Natural killer cell (primary cell): ENCODE measurements around the gene LCNL1. TPM values are rescaled to one million over a fixed set of nuclear protein-coding genes. Genes with fewer than 3 reads are reported as not detected.

Experiments used
- ATAC-seq, 3 donors: fragments of 150-1000 bp in 2 of 3; fragments of 200-7000 bp in 1 of 3; cut with Tn5 transposase; 1 replicate in 1 of 3; 2 replicates in 2 of 3; pipeline ENCODE4 v1.10.0; 2021; ENCODE audit warnings: mild to moderate bottlenecking in 2 of 3, moderate library complexity in 2 of 3
- DNase-seq, 2 donors: peaks; one replicate each; pipeline versions ENCODE4 v3.0.0 to v3.0.0-alpha.2; 2013 to 2021; ENCODE audit warnings: mixed read lengths in 1 of 2
- H3K27ac ChIP-seq: one replicate; pipeline ENCODE4 v1.5.1; 2013; ENCODE audit warnings: mild to moderate bottlenecking, low read length
- H3K27me3 ChIP-seq: one replicate; pipeline ENCODE4 v1.6.1; 2013; ENCODE audit warnings: low read length; ENCODE audit not compliant: control insufficient read depth, insufficient read depth
- H3K36me3 ChIP-seq: one replicate; pipeline ENCODE4 v1.6.1; 2013; ENCODE audit warnings: low read length; ENCODE audit not compliant: control insufficient read depth, insufficient read depth
- H3K4me1 ChIP-seq: one replicate; pipeline ENCODE4 v1.6.1; 2013; ENCODE audit warnings: low read length; ENCODE audit not compliant: control insufficient read depth, insufficient read depth
- H3K4me3 ChIP-seq: one replicate; pipeline ENCODE4 v1.5.1; 2013; ENCODE audit warnings: low read length
- H3K9me3 ChIP-seq: one replicate; pipeline ENCODE4 v1.6.1; 2013; ENCODE audit warnings: low read length; ENCODE audit not compliant: control insufficient read depth, insufficient read depth
- H3K27ac Mint-ChIP-seq, 2 donors: one replicate each; pipeline ENCODE4 v1.8.0; 2022; ENCODE audit warnings: mild to moderate bottlenecking in 2 of 2, mixed read lengths in 2 of 2, moderate library complexity in 1 of 2
- H3K27me3 Mint-ChIP-seq, 2 donors: one replicate each; pipeline ENCODE4 v1.8.0; 2022; ENCODE audit warnings: low read depth in 2 of 2, mixed read lengths in 2 of 2
- H3K36me3 Mint-ChIP-seq: one replicate; pipeline ENCODE4 v1.8.0; 2022; ENCODE audit warnings: mixed read lengths
- H3K4me1 Mint-ChIP-seq, 2 donors: one replicate each; pipeline ENCODE4 v1.8.0; 2022; ENCODE audit warnings: mixed read lengths in 2 of 2
- H3K4me3 Mint-ChIP-seq: one replicate; pipeline ENCODE4 v1.8.0; 2022; ENCODE audit warnings: mild to moderate bottlenecking, moderate library complexity, mixed read lengths
- H3K9me3 Mint-ChIP-seq, 2 donors: one replicate each; pipeline ENCODE4 v1.8.0; 2022; ENCODE audit warnings: mixed read lengths in 2 of 2
- WGBS: methylation state at CpG from one replicate; pipeline ENCODE4 v1.1.7; 2013; ENCODE audit warnings: missing lambda C conversion rate; ENCODE audit not compliant: insufficient coverage; 5-methylcytosine and 5-hydroxymethylcytosine counted together
- intact Hi-C: fragments of 100-400 bp; cut with micrococcal nuclease; formaldehyde crosslinking; loops from one replicate; pipeline ENCODE4 v1.14.2; 2022
- total RNA-seq, 4 donors: library from RNA; stranded (reverse); fragments of 120-200 nt in 1 of 4; gene quantifications; one replicate each; pipeline versions ENCODE4 v1.2.3 to v1.2.4, GENCODE V29; 2013 to 2022
- TF ChIP-seq, protein P1 (sequence below): fragments of 200-600 bp; IDR thresholded peaks from one replicate; pipeline ENCODE4 v1.8.0; 2022; ENCODE audit warnings: antibody characterized with exemption

LCNL1 gene
- total RNA-seq, 3 donors from 2014 or later (not counting 1 experiment from before 2014, with no cell fraction given), result 4.9 to 8.4 (median 8.2) TPM

GRCh38 chr9:136946228-136947027, 36.4 kb upstream of the LCNL1 start:
- 93% methylated on average over 26 of the region's 27 CpGs for WGBS
- H3K4me1 Mint-ChIP-seq, result peaks cover 7 to 33% of the 10 kb centered on the region in 2 donors

GRCh38 chr9:136947028-136947891, 35.5 kb upstream of the LCNL1 start:
- intact Hi-C loops, result no loop called here
- Mint-ChIP-seq H3K36me3 (no peaks in the 10 kb centered on the region), H3K4me1 (peaks cover 7 to 33% of the 10 kb centered on the region in 2 donors), H3K4me3 (peak overlapping the region; percentile 21), H3K27me3 (no peaks in the 10 kb centered on the region), H3K9me3 (no peaks in the 10 kb centered on the region), H3K27ac (peak overlapping the region in 1 of 2 donors; percentile 67)
- ATAC-seq (no peak), DNase-seq (no peak)
- Histone ChIP-seq H3K36me3 (peaks cover 7% of the 10 kb centered on the region), H3K4me1 (peaks cover 68% of the 10 kb centered on the region), H3K27me3 (no peaks in the 10 kb centered on the region), H3K27ac (no peak overlapping the region), H3K4me3 (no peak overlapping the region), H3K9me3 (no peaks in the 10 kb centered on the region)
- TF ChIP-seq, protein P1, sequence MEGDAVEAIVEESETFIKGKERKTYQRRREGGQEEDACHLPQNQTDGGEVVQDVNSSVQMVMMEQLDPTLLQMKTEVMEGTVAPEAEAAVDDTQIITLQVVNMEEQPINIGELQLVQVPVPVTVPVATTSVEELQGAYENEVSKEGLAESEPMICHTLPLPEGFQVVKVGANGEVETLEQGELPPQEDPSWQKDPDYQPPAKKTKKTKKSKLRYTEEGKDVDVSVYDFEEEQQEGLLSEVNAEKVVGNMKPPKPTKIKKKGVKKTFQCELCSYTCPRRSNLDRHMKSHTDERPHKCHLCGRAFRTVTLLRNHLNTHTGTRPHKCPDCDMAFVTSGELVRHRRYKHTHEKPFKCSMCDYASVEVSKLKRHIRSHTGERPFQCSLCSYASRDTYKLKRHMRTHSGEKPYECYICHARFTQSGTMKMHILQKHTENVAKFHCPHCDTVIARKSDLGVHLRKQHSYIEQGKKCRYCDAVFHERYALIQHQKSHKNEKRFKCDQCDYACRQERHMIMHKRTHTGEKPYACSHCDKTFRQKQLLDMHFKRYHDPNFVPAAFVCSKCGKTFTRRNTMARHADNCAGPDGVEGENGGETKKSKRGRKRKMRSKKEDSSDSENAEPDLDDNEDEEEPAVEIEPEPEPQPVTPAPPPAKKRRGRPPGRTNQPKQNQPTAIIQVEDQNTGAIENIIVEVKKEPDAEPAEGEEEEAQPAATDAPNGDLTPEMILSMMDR, result no peak
- 89% methylated on average over 26 of the region's 26 CpGs for WGBS

More at GRCh38 chr9:136946228-136947027, 36.4 kb upstream of the LCNL1 start:
- ATAC-seq, result no peak
- Histone ChIP-seq H3K27me3 (no peaks in the 10 kb centered on the region), H3K9me3 (no peaks in the 10 kb centered on the region), H3K4me1 (peaks cover 71% of the 10 kb centered on the region), H3K27ac (no peak overlapping the region), H3K36me3 (peaks cover 16% of the 10 kb centered on the region), H3K4me3 (no peak overlapping the region)
- Mint-ChIP-seq H3K27me3 (no peaks in the 10 kb centered on the region), H3K36me3 (no peaks in the 10 kb centered on the region), H3K27ac (no peak overlapping the region), H3K4me3 (no peak overlapping the region), H3K9me3 (no peaks in the 10 kb centered on the region)
- intact Hi-C loops, result no loop called here
- TF ChIP-seq, protein P1, result no peak
- DNase-seq, result no peak

- Histone ChIP-seq H3K27ac (peak overlapping the region; percentile 1), H3K27me3 (no peaks in the 10 kb centered on the region), H3K4me1 (peaks cover 63% of the 10 kb centered on the region), H3K9me3 (no peaks in the 10 kb centered on the region), H3K36me3 (no peaks in the 10 kb centered on the region), H3K4me3 (no peak overlapping the region)
- no peaks in the 10 kb centered on the region for H3K27me3 Mint-ChIP-seq
- TF ChIP-seq, protein P1, result peak; percentile 14
- intact Hi-C loops, result loop anchor here (2.0 kb wide), 2 partner anchors 45 to 87 kb away; partner anchors contain the start of gene PAXX
- H3K4me1 Mint-ChIP-seq, result peaks cover 7 to 33% of the 10 kb centered on the region in 2 donors
- 47% methylated on average over 15 of the region's 15 CpGs for WGBS
- H3K27ac Mint-ChIP-seq, result peak overlapping the region; percentile 81 to 92
- ATAC-seq (no peak), DNase-seq (peak in 1 of 2 donors; percentile 48)
- H3K4me3 Mint-ChIP-seq, result peak overlapping the region; percentile 85
- no peaks in the 10 kb centered on the region for H3K36me3 Mint-ChIP-seq
- H3K9me3 Mint-ChIP-seq, result no peaks in the 10 kb centered on the region
Observed at GRCh38 chr9:136947955-136948510, 34.8 kb upstream of the LCNL1 start.
